Liver (tissue), 9 donors: ENCODE measurements around the gene EIPR1. TPM values are rescaled to one million over a fixed set of nuclear protein-coding genes. Genes with fewer than 3 reads are reported as not detected.

Experiments used
- DNase-seq: peaks from one replicate; pipeline ENCODE4 v3.0.0-alpha.2; 2017; ENCODE audit warnings: low spot score
- H3K27ac ChIP-seq, 2 donors: one replicate each; pipeline ENCODE4 v1.7.0; 2013; ENCODE audit warnings: inconsistent platforms in 2 of 2, low read length in 2 of 2, control low read depth in 1 of 2, low read depth in 1 of 2, mild to moderate bottlenecking in 1 of 2
- H3K27me3 ChIP-seq, 4 donors: one replicate each; pipeline versions ENCODE4 v1.6.1 to v1.7.0; 2013; ENCODE audit warnings: low read length in 3 of 4, inconsistent platforms in 1 of 4, mild to moderate bottlenecking in 1 of 4, moderate library complexity in 1 of 4; ENCODE audit not compliant: control insufficient read depth in 4 of 4, insufficient read depth in 4 of 4
- H3K36me3 ChIP-seq, 4 donors: one replicate each; pipeline versions ENCODE4 v1.6.1 to v1.7.0; 2013; ENCODE audit warnings: low read length in 3 of 4, mild to moderate bottlenecking in 3 of 4, low read depth in 1 of 4, moderate library complexity in 1 of 4; ENCODE audit not compliant: control insufficient read depth in 4 of 4, insufficient read depth in 3 of 4
- H3K4me1 ChIP-seq, 4 donors: one replicate each; pipeline versions ENCODE4 v1.6.1 to v1.7.0; 2013; ENCODE audit warnings: low read length in 3 of 4, mild to moderate bottlenecking in 3 of 4, moderate library complexity in 1 of 4; ENCODE audit not compliant: control insufficient read depth in 4 of 4, insufficient read depth in 4 of 4
- H3K4me3 ChIP-seq, 3 donors: one replicate each; pipeline versions ENCODE4 v1.6.1 to v1.7.0; 2013; ENCODE audit warnings: low read length in 3 of 3, control low read depth in 1 of 3, low read depth in 1 of 3, mild to moderate bottlenecking in 1 of 3
- H3K9ac ChIP-seq, 2 donors: one replicate each; pipeline ENCODE4 v1.7.0; 2013; ENCODE audit warnings: low read length in 2 of 2, mild to moderate bottlenecking in 2 of 2, moderate library complexity in 2 of 2, control low read depth in 1 of 2, low read depth in 1 of 2
- H3K9me3 ChIP-seq, 4 donors: one replicate each; pipeline versions ENCODE4 v1.6.1 to v1.7.0; 2013; ENCODE audit warnings: low read length in 3 of 4; ENCODE audit not compliant: control insufficient read depth in 4 of 4
- EGR1 ChIP-seq, 2 donors: IDR thresholded peaks; 2 replicates each; pipeline ENCODE4 v1.6.1; 2016 to 2018; ENCODE audit warnings: antibody characterized with exemption in 2 of 2, low read depth in 2 of 2
- FOXA2 ChIP-seq: IDR thresholded peaks from 2 replicates; pipeline ENCODE4 v1.6.1; 2016; ENCODE audit warnings: antibody characterized with exemption
- GABPA ChIP-seq, 2 donors: IDR thresholded peaks in 1 of 2; conservative IDR thresholded peaks in 1 of 2; 2 replicates each; pipeline ENCODE4 v1.6.1; 2016; ENCODE audit warnings: antibody characterized with exemption in 2 of 2, mild to moderate bottlenecking in 1 of 2, moderate library complexity in 1 of 2
- HNF4A ChIP-seq, 2 donors: conservative IDR thresholded peaks; 2 replicates each; pipeline ENCODE4 v1.6.1; 2016; ENCODE audit warnings: antibody characterized with exemption in 2 of 2, mild to moderate bottlenecking in 2 of 2
- HNF4G ChIP-seq: IDR thresholded peaks from 2 replicates; pipeline ENCODE4 v1.6.1; 2016; ENCODE audit warnings: antibody characterized with exemption
- NR2F2 ChIP-seq: IDR thresholded peaks from 2 replicates; pipeline ENCODE4 v1.6.1; 2016; ENCODE audit warnings: antibody characterized with exemption
- RAD21 ChIP-seq, 2 donors: IDR thresholded peaks; 2 replicates each; pipeline ENCODE4 v1.6.1; 2016; ENCODE audit warnings: antibody characterized with exemption in 2 of 2, mild to moderate bottlenecking in 2 of 2
- RXRA ChIP-seq, 2 donors: IDR thresholded peaks; 2 replicates each; pipeline ENCODE4 v1.6.1; 2017 to 2018; ENCODE audit warnings: antibody characterized with exemption in 2 of 2, mild to moderate bottlenecking in 1 of 2
- SP1 ChIP-seq: IDR thresholded peaks from 2 replicates; pipeline ENCODE4 v1.6.1; 2018; ENCODE audit warnings: antibody characterized with exemption, mild to moderate bottlenecking
- TAF1 ChIP-seq: conservative IDR thresholded peaks from 2 replicates; pipeline ENCODE4 v1.6.1; 2016; ENCODE audit warnings: antibody characterized with exemption, mild to moderate bottlenecking
- YY1 ChIP-seq: IDR thresholded peaks from 2 replicates; pipeline ENCODE4 v1.6.1; 2016; ENCODE audit warnings: antibody characterized with exemption, mild to moderate bottlenecking
- WGBS: extraction: QIAGEN DNeasy Blood & Tissue Kit; methylation state at CpG from one replicate; pipeline ENCODE4 v1.1.7; 2013; 5-methylcytosine and 5-hydroxymethylcytosine counted together
- polyA plus RNA-seq, 2 donors: library from polyadenylated mRNA; stranded (reverse) in 1 of 2; unstranded in 1 of 2; fragments of 200-250 nt in 1 of 2; fragments of >200 nt in 1 of 2; fragmentation: Nextera tagmentation in 1 of 2; extraction: Ambion mirVana in 1 of 2; gene quantifications; one replicate each; pipeline versions ENCODE4 v1.2.1 to v1.2.3, GENCODE V29; 2013 to 2015
- total RNA-seq, 2 donors: library from RNA; depleted of rRNA; stranded (reverse); fragments of >200 nt; gene quantifications; one replicate each; pipeline ENCODE4 v1.2.3, GENCODE V29; 2014
- TF ChIP-seq, protein P1 (sequence below): IDR thresholded peaks from 2 replicates; pipeline ENCODE4 v1.6.1; 2016; ENCODE audit warnings: antibody characterized with exemption
- TF ChIP-seq, protein P2 (sequence below): IDR thresholded peaks from 2 replicates; pipeline ENCODE4 v1.6.1; 2016; ENCODE audit warnings: antibody characterized with exemption
- TF ChIP-seq, protein P3 (sequence below): IDR thresholded peaks from 2 replicates; pipeline ENCODE4 v1.6.1; 2016; ENCODE audit warnings: antibody characterized with exemption
- TF ChIP-seq, protein P4 (sequence below): IDR thresholded peaks from 2 replicates; pipeline ENCODE4 v1.6.1; 2016; ENCODE audit warnings: antibody characterized with exemption, mild to moderate bottlenecking
- donor health status: healthy.
- donor health status: healthy.
- donor health status: healthy.
- donor health status: healthy.
- donor health status: healthy.

EIPR1 gene
- total and polyA plus RNA-seq, 4 donors, result 7.6 to 12.1 (median 11.4) TPM

DNA sequence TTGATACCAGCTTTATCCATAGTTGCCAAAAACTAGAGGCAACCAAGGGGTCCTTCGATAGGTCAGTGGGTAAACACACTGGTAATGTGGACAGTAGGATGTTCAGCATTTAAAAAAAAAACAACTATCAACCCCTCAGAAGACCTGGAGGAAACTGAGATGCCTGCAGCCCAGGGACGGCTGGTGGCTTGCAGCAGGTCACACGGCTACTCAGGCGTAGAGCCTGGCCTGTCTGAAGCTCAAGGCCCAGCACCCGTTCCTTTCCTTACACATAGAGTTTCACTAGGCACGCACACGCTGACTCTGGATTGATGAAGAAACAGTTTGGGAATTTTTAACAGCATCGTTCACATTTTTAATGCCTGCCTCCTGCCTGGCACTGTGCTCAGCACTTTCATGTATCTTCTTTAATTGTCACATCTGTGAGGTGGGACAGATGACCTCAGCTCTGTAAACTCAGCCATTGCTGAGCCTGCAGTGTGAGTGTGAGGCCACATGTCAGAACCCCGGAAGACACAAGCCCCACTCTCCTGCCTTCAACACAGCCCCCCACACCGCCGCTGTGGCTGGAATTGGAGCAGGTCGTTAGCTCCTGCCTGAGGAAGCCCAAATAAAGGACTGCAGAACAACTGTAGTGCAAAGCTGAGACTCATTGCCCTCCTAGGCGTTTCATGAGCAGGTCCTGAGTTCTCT lies 42.6 kb upstream of the EIPR1 start (continued):
- TF ChIP-seq, protein P1, sequence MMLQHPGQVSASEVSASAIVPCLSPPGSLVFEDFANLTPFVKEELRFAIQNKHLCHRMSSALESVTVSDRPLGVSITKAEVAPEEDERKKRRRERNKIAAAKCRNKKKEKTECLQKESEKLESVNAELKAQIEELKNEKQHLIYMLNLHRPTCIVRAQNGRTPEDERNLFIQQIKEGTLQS, result no peak
- TF ChIP-seq GABPA (IDR thresholded peaks at IDR 0.05 in 1 of 2, conservative IDR thresholded peaks at IDR 0.05 in 1 of 2), result no peak
- no peak for TF ChIP-seq FOXA2
- TF ChIP-seq RAD21 (IDR thresholded peaks at IDR 0.05), result no peak
- no peak for TF ChIP-seq YY1
- TF ChIP-seq, protein P2, sequence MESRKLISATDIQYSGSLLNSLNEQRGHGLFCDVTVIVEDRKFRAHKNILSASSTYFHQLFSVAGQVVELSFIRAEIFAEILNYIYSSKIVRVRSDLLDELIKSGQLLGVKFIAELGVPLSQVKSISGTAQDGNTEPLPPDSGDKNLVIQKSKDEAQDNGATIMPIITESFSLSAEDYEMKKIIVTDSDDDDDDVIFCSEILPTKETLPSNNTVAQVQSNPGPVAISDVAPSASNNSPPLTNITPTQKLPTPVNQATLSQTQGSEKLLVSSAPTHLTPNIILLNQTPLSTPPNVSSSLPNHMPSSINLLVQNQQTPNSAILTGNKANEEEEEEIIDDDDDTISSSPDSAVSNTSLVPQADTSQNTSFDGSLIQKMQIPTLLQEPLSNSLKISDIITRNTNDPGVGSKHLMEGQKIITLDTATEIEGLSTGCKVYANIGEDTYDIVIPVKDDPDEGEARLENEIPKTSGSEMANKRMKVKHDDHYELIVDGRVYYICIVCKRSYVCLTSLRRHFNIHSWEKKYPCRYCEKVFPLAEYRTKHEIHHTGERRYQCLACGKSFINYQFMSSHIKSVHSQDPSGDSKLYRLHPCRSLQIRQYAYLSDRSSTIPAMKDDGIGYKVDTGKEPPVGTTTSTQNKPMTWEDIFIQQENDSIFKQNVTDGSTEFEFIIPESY, result no peak

DNA sequence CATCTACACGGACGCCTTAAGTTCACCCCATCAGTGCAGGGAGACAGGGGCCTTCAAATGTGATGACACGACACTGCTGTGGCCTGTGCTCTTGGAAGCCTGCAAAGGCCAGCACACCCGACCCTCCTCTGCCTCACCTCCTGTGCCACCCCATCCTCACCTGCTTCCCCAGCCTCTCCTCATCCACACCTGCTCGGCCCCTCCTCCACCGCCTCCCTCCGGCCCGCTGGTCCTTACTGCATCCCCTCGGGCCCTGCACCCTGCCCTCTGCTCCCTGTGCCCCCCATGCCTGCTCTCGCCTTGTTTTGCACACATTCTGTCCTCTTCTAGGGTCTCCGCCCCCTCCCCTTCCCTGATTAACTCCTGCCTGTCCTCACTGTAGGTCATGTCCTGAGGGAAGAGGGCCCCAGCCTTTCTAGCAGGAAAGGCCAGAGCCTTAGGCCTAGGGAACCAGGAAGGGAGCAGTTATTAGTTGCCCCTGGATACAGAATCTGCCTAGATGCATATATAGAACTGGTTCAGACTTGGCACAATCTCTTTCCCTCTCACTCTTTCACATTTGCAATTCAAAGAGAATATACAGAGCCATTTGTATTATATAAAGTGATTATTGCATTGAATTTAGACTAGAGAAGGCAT lies 41.3 kb upstream of the EIPR1 start:
- Histone ChIP-seq H3K9ac (no peak overlapping the region), H3K4me1 (peaks cover 0 to 5% (median 4%) of the 10 kb centered on the region in 4 donors), H3K27ac (no peak overlapping the region), H3K27me3 (no peaks in the 10 kb centered on the region), H3K9me3 (no peaks in the 10 kb centered on the region), H3K36me3 (peaks cover 5 to 40% (median 7%) of the 10 kb centered on the region in 4 donors), H3K4me3 (no peak overlapping the region)
- TF ChIP-seq, protein P3, sequence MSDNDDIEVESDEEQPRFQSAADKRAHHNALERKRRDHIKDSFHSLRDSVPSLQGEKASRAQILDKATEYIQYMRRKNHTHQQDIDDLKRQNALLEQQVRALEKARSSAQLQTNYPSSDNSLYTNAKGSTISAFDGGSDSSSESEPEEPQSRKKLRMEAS, result no peak
- TF ChIP-seq YY1 (no peak), HNF4G (no peak), NR2F2 (no peak), SP1 (no peak), TAF1 (no peak), RXRA (IDR thresholded peaks at IDR 0.05) (no peak), GABPA (IDR thresholded peaks at IDR 0.05 in 1 of 2, conservative IDR thresholded peaks at IDR 0.05 in 1 of 2) (no peak), HNF4A (conservative IDR thresholded peaks at IDR 0.05) (no peak), EGR1 (IDR thresholded peaks at IDR 0.05; ENCODE audit: low read depth in 2 of 2) (no peak)
- TF ChIP-seq, protein P4, sequence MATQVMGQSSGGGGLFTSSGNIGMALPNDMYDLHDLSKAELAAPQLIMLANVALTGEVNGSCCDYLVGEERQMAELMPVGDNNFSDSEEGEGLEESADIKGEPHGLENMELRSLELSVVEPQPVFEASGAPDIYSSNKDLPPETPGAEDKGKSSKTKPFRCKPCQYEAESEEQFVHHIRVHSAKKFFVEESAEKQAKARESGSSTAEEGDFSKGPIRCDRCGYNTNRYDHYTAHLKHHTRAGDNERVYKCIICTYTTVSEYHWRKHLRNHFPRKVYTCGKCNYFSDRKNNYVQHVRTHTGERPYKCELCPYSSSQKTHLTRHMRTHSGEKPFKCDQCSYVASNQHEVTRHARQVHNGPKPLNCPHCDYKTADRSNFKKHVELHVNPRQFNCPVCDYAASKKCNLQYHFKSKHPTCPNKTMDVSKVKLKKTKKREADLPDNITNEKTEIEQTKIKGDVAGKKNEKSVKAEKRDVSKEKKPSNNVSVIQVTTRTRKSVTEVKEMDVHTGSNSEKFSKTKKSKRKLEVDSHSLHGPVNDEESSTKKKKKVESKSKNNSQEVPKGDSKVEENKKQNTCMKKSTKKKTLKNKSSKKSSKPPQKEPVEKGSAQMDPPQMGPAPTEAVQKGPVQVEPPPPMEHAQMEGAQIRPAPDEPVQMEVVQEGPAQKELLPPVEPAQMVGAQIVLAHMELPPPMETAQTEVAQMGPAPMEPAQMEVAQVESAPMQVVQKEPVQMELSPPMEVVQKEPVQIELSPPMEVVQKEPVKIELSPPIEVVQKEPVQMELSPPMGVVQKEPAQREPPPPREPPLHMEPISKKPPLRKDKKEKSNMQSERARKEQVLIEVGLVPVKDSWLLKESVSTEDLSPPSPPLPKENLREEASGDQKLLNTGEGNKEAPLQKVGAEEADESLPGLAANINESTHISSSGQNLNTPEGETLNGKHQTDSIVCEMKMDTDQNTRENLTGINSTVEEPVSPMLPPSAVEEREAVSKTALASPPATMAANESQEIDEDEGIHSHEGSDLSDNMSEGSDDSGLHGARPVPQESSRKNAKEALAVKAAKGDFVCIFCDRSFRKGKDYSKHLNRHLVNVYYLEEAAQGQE, result no peak
- no peak for DNase-seq
- WGBS, result 92% methylated on average over 11 of the region's 11 CpGs
